ENCODE results near the gene VSIG2.
A peak's percentile ranks its signal among the peaks of the same experiment; 100 is the strongest.

VSIG2 gene, protein sequence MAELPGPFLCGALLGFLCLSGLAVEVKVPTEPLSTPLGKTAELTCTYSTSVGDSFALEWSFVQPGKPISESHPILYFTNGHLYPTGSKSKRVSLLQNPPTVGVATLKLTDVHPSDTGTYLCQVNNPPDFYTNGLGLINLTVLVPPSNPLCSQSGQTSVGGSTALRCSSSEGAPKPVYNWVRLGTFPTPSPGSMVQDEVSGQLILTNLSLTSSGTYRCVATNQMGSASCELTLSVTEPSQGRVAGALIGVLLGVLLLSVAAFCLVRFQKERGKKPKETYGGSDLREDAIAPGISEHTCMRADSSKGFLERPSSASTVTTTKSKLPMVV

DNA sequence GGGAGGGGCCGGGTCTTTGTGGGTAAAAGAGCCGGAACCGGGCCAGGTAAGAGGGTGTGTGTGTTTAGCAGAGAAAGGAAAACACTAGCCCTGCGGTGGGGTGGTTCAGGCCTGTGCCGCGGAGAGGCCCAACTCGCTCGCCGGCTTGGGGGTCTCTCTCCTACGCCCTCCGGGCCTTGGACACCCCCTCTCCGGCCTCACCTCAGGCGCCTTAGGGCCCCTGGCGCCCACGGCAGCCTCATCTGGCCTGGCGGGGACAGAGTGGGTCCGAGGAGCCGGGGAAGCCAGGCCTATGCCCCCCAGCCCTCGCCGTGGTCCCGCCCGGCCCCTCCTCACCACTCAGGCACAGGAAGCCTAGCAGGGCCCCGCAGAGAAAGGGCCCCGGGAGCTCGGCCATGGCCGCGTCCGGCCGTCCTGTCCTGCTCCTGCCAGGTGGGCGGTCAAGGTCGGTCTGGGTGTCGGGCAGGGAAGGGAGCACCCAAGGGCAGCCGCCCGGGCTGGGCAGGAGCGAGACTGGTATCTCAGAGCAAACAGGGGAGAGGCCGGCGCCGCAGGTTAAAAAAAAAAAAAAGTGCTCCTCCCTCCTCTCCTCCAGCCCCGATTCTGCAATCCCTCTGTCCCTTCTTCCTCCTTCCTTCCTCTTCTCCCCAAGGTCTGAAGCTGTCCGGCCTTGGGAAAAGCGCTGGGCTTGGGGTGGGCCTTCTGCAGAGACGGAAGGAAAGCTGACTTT lies at the start of gene VSIG2:
VSIG2 (minus strand) TSS at position 515 of the 730 bp plus-strand sequence; CDS start at position 397, 118 bp downstream.
- no peak for TF ChIP-seq POLR2A (IDR thresholded peaks at IDR 0.05; ENCODE audit: low read depth, low read length)
- no peak for DNase-seq (ENCODE audit: insufficient read length, low spot score)
- FAIRE-seq: no peak

GRCh38 chr11:124801014-124801413 lies 49.0 kb upstream of the VSIG2 start:
- FAIRE-seq (peak; percentile 27), DNase-seq (ENCODE audit: insufficient read length, low spot score) (no peak)
- TF ChIP-seq POLR2A (IDR thresholded peaks at IDR 0.05; ENCODE audit: low read depth, low read length): no peak

DNA sequence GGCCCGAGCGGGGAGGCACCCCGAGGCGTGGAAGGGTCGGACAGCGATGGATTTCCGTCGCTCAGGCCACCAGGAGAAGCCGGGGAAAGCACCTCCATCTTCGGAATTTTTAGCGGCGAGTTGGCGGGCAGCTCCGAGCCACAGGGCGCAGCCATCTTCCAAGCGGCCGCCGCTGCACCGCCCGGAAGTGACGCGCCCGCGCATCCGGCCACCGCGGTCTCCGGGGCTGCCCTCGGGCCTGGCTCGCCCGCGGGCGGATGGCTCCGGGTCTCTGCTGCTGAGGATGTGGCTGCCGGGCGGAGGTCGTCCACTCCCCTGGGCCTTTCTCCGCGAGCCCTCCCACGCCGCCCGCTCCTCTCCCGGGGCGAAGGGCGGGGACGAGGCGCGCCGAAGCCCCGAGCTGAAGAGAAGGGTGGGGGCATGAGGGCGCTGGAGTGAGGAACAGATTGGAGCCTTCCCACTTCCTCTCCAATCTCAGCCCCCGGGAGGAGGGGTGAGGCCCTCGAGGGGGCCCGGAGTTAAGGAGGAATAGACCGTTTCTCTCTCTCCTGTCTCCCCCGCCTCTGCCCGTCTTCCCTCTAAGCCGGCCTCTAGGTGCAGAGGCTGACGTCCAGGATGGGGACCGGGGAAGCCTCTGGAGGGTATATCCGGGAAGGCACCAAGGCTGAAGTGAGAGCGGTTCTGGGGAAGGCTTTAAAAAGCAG lies 48.3 kb upstream of the VSIG2 start, which contains the start of gene MSANTD2:
MSANTD2 (minus strand) TSS at position 181 of the 704 bp plus-strand sequence; CDS start at position 155, 26 bp downstream.
- no peak for FAIRE-seq

GRCh38 chr11:124799348-124800225 lies 47.5 kb upstream of the VSIG2 start:
- no peak for TF ChIP-seq POLR2A (IDR thresholded peaks at IDR 0.05; ENCODE audit: low read depth, low read length)
- no peak for FAIRE-seq
- no peak for DNase-seq (ENCODE audit: insufficient read length, low spot score)

More for the DNA sequence above, 48.3 kb upstream of the VSIG2 start, which contains the start of gene MSANTD2:
- peak; percentile 77 for TF ChIP-seq POLR2A (IDR thresholded peaks at IDR 0.05; ENCODE audit: low read depth, low read length)
- DNase-seq (ENCODE audit: insufficient read length, low spot score): peak; percentile 56

GRCh38 chr11:124798991-124799347 lies 46.9 kb upstream of the VSIG2 start:
- DNase-seq (ENCODE audit: insufficient read length, low spot score) (no peak), FAIRE-seq (peak; percentile 93)
- no peak for TF ChIP-seq POLR2A (IDR thresholded peaks at IDR 0.05; ENCODE audit: low read depth, low read length)

GRCh38 chr11:124796312-124796711 lies 44.3 kb upstream of the VSIG2 start:
- DNase-seq (ENCODE audit: insufficient read length, low spot score) (no peak), FAIRE-seq (no peak)
- no peak for TF ChIP-seq POLR2A (IDR thresholded peaks at IDR 0.05; ENCODE audit: low read depth, low read length)

- DNase-seq (ENCODE audit: insufficient read length, low spot score): no peak
- no peak for TF ChIP-seq POLR2A (IDR thresholded peaks at IDR 0.05; ENCODE audit: low read depth, low read length)
- FAIRE-seq: no peak
These were observed 41.6 kb upstream of the VSIG2 start for GRCh38 chr11:124793466-124794278.

DNA sequence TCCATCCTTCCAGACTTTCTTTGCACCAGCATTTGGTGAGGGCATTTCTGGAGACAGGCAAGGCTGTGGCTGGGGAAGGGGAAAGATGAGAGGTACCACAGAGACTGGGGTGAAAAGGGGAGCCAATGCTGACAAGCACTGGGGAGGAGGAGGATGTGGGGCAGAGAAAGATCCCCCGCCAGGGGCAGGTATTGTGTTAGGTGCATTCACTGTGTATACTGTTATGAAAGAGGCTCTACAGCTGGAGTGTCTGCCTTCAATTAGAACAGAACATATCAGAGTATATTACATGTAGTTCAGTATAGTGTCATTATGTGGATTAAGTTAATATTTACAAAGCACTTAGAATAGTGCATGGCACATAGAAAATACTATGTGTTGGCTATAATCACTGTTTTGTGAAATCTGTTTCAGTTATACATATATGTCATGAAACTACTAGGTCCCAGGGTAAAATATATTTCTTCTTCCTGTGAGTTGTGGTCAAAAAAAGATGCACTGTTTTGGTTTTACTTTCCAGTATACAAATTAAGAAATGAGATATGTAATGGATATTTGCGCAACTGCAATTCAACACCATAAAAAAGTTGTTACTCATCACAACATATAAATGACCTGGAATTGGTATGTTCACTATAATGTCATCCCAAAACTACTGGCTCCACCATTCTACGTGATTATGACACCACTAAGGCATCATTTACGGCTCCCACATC lies 39.7 kb upstream of the VSIG2 start:
- TF ChIP-seq POLR2A (IDR thresholded peaks at IDR 0.05; ENCODE audit: low read depth, low read length): no peak
- no peak for DNase-seq (ENCODE audit: insufficient read length, low spot score)
- FAIRE-seq: no peak

DNA sequence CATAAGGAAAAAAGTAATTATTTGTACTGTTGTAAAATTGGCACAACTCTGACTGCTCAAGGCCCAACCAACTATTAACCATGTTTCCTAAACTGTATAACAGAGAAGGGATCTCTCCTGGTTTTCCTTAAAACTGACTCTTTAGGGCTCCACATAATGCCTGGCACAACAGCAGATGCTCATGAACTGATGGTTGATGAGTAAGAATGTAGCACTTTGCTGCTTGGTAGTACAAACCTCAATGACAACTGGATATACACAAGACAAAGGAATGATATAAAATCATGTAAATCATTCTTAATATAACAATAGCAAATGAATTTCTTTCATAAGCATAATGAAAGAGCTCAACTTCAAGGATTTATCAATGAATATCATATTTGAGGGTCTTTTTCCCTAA lies 36.5 kb upstream of the VSIG2 start:
- TF ChIP-seq POLR2A (IDR thresholded peaks at IDR 0.05; ENCODE audit: low read depth, low read length): no peak
- DNase-seq (ENCODE audit: insufficient read length, low spot score): no peak
- no peak for FAIRE-seq

GRCh38 chr11:124784051-124784450 lies 32.0 kb upstream of the VSIG2 start:
- FAIRE-seq: no peak
- no peak for DNase-seq (ENCODE audit: insufficient read length, low spot score)
- TF ChIP-seq POLR2A (IDR thresholded peaks at IDR 0.05; ENCODE audit: low read depth, low read length): no peak

GRCh38 chr11:124783002-124783401 lies 30.9 kb upstream of the VSIG2 start:
- DNase-seq (ENCODE audit: insufficient read length, low spot score): no peak
- FAIRE-seq: no peak
- TF ChIP-seq POLR2A (IDR thresholded peaks at IDR 0.05; ENCODE audit: low read depth, low read length): no peak

GRCh38 chr11:124779568-124779967 lies 27.5 kb upstream of the VSIG2 start:
- FAIRE-seq: no peak
- TF ChIP-seq POLR2A (IDR thresholded peaks at IDR 0.05; ENCODE audit: low read depth, low read length): no peak
- DNase-seq (ENCODE audit: insufficient read length, low spot score): no peak
